Cardiac fibroblast (primary cell): ENCODE data around the gene PRKCA.

Experiments
- DNase-seq, 2 donors: peaks; one replicate each; pipeline versions ENCODE4 v3.0.0 to v3.0.0-alpha.2; 2010; ENCODE audit warnings: low read depth in 2 of 2
- H3K4me3 ChIP-seq, 2 donors: replicated peaks in 1 of 2; 1 replicate in 1 of 2; 2 replicates in 1 of 2; pipeline ENCODE4 v1.5.1; 2011; ENCODE audit warnings: low read depth in 2 of 2, low read length in 2 of 2, mild to moderate bottlenecking in 2 of 2, moderate library complexity in 1 of 2
- TF ChIP-seq, protein P1 (sequence below): IDR thresholded peaks from one replicate; pipeline ENCODE4 v1.5.1; 2011; ENCODE audit warnings: low read depth, mild to moderate bottlenecking, low read length, inconsistent platforms

PRKCA gene

DNA sequence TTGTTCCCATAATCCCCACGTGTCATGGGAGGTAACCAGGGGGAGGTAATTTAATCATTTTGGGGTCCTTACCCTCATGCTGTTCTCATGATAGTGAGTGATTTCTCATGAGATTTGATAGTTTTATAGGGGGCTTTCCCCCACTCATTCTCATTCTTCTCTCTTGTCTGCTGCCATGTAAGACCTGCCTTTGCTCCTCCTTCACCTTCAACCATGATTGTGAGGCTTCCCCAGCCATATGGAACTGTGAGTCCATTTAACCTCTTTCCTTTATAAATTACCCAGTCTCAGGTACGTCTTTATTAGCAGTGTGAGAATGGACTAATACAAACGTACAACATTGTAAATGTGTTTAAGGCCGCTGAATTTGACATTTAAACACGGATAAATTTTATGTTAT lies 37.7 kb upstream of the PRKCA start:
- no peak for DNase-seq
- H3K4me3 ChIP-seq: no peak overlapping the region
- TF ChIP-seq, protein P1, sequence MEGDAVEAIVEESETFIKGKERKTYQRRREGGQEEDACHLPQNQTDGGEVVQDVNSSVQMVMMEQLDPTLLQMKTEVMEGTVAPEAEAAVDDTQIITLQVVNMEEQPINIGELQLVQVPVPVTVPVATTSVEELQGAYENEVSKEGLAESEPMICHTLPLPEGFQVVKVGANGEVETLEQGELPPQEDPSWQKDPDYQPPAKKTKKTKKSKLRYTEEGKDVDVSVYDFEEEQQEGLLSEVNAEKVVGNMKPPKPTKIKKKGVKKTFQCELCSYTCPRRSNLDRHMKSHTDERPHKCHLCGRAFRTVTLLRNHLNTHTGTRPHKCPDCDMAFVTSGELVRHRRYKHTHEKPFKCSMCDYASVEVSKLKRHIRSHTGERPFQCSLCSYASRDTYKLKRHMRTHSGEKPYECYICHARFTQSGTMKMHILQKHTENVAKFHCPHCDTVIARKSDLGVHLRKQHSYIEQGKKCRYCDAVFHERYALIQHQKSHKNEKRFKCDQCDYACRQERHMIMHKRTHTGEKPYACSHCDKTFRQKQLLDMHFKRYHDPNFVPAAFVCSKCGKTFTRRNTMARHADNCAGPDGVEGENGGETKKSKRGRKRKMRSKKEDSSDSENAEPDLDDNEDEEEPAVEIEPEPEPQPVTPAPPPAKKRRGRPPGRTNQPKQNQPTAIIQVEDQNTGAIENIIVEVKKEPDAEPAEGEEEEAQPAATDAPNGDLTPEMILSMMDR: no peak

DNA sequence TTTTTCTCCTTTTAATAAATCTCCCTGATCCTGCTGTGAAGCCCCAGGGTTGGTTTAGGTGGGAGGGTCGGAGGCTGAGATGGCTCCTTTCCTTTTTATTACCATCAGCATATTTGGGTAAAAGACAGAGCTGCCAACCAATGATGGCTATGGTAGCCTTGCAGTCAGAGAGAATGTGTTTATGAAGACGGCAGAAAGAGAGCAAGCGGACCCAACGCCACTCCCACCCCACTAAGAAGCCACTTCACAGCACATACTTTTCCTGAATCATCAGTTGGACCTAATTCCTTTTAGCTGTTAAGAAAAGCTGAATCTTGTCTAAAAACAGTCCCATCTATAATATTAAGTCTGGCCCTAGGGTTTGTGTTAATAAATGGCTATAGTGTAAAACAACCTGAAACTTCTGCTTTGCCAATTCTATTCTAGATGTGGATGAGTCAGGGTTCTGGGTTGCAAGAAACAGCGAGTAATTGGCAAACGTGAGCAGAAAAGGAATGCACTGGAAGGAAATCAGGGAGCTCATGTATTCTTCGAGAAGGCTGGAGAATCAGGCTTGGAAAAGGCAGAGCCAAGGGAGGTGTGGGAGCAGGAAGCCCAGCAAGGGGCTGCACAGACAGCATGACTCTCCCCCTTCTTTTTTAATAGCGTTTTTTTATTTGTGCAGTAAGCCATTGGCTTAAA lies 34.0 kb upstream of the PRKCA start:
- H3K4me3 ChIP-seq: no peak overlapping the region
- TF ChIP-seq, protein P1: no peak
- peak; percentile 83 to 86 for DNase-seq

DNA sequence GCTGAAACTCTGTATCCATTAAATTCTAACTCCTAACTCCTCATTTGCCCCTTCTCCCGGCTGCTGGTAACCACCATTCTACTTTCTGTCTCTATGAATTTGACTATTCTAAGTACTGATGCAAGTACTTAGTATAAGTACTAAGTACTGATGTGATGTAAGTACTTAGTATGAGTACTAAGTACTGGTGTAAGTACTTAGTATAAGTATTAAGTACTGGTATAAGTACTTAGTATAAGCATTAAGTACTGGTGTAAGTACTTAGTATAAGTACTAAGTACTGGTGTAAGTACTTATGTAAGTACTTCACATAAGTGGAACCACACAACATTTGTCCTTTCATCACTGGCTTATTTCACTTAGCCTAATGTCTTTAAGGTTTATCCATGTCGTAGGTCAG lies 32.3 kb upstream of the PRKCA start:
- TF ChIP-seq, protein P1: no peak
- no peak for DNase-seq
- H3K4me3 ChIP-seq: no peak overlapping the region

DNA sequence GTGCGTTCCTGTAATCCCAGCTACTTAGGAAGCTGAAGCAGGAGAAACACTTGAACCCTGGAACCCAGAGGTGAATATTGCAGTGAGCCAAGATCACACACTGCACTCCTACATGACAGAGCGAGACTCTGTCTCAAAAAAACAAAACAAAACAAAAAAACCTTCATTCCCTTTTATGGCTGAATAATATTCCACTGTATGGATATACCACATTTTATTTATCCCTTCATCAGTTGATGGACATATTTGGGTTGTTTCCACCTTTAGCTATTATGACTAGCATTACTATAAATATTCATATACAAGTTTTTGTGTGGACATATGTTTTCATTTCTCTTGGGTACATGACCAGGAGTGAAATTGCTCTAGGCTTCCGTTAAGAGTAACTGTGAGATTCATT lies 30.9 kb upstream of the PRKCA start:
- no peak for DNase-seq
- H3K4me3 ChIP-seq: no peak overlapping the region
- TF ChIP-seq, protein P1: no peak

DNA sequence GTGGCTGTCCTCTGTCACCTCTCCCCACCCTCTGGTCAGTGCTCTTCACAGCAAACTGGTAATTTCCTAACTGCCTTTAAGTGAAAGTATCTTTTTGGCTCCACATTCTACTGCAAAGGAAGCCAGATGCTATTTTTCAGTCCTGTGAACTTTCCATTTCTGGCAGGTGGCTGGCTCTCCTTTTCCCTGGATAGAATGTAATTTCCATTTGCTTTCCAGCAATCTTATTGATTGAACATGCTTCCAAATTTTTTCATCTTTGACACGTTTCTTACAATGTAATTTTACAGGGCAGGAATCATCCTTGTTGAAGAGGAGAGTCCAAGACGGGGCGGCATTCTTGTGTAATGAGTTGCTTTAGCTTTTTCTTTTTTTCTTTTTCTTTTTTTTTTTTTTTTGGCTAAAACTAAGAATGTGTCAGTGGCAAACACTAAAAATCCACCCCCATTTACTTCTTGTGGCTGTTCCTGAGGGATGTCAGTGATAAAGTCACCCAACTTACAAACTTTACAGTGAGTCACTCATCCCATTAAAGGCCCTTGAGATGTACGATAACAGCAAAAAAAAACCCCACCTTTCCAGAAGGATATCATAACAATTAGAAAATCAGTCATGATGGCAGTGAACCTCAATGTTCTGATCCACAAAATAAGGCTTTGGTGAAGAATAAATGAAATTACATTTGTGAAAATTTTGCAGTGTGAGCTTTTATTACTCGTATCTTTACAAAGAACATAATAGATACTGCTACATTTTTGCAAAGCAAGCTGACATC lies 29.4 kb upstream of the PRKCA start:
- TF ChIP-seq, protein P1: no peak
- H3K4me3 ChIP-seq: peak overlapping the region in 1 of 2 donors; percentile 13
- peak; percentile 73 to 83 for DNase-seq

DNA sequence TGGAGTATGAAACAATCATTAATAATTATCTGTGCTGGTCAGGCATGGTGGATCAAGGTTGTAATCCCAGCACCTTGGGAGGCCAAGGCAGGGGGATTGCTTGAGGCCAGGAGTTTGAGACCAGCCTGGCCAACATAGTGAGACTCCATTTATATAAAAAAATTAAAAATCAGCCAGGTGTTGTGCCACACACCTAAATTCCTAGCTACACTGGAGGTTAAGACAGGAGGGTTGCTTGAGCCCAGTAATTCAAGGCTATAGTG lies 28.9 kb upstream of the PRKCA start:
- DNase-seq: no peak
- TF ChIP-seq, protein P1: no peak
- no peak overlapping the region for H3K4me3 ChIP-seq
